HG03159 (cell line): ENCODE measurements around the gene DCUN1D2.
"Not testable (repeated sequence)": the region's sequence is repeated elsewhere in the genome, so short reads cannot be mapped to it uniquely, and the experiment has no call there.

Experiments
- ATAC-seq: cut with Tn5 transposase; IDR thresholded peaks from one replicate; pipeline ENCODE4 v1.9.1; 2021; ENCODE audit warnings: mild to moderate bottlenecking, moderate library complexity; ENCODE audit not compliant: unreplicated experiment

The DCUN1D2 gene

GRCh38 chr13:113490496-113491417 lies at the start of gene DCUN1D2:
Gene DCUN1D2, minus strand, starts transcription at chr13:113490711. Its CDS starts 42 bp downstream, at chr13:113490669.
- ATAC-seq, result peak; percentile 67

GRCh38 chr13:113539822-113540221 lies 49.3 kb upstream of the DCUN1D2 start:
- no peak for ATAC-seq

GRCh38 chr13:113539176-113539575 lies 48.7 kb upstream of the DCUN1D2 start:
- ATAC-seq, result no peak

- ATAC-seq, result no peak
Measured at GRCh38 chr13:113538689-113539058, 48.2 kb upstream of the DCUN1D2 start.

GRCh38 chr13:113537909-113538688 lies 47.6 kb upstream of the DCUN1D2 start:
- ATAC-seq, result no peak

GRCh38 chr13:113537205-113537604 lies 46.7 kb upstream of the DCUN1D2 start:
- no peak for ATAC-seq

- ATAC-seq, result no peak
Measured at GRCh38 chr13:113536461-113537110, 46.1 kb upstream of the DCUN1D2 start.

- no peak for ATAC-seq
Measured at GRCh38 chr13:113535381-113535781, 44.9 kb upstream of the DCUN1D2 start.

- ATAC-seq, result no peak
Measured at GRCh38 chr13:113534236-113534860, 43.8 kb upstream of the DCUN1D2 start.

- no peak for ATAC-seq
Measured at GRCh38 chr13:113533161-113533840, 42.8 kb upstream of the DCUN1D2 start.

GRCh38 chr13:113532156-113532806 lies 41.8 kb upstream of the DCUN1D2 start:
- no peak for ATAC-seq

GRCh38 chr13:113531041-113531873 lies 40.7 kb upstream of the DCUN1D2 start:
- no peak for ATAC-seq

- ATAC-seq, result no peak
Measured at GRCh38 chr13:113528813-113529180, 38.3 kb upstream of the DCUN1D2 start.

GRCh38 chr13:113528101-113528812 lies 37.7 kb upstream of the DCUN1D2 start:
- no peak for ATAC-seq

- ATAC-seq, result no peak
Measured at GRCh38 chr13:113527272-113527958, 36.9 kb upstream of the DCUN1D2 start.

GRCh38 chr13:113526466-113527220 lies 36.1 kb upstream of the DCUN1D2 start:
- ATAC-seq, result no peak

- ATAC-seq, result not testable (repeated sequence)
Measured at GRCh38 chr13:113522438-113522837, 31.9 kb upstream of the DCUN1D2 start.
